Measurements from ENCODE around the gene NEK6. TPM values are rescaled to one million over a fixed set of nuclear protein-coding genes. Genes with fewer than 3 reads are reported as not detected.

NEK6 gene
- total RNA-seq, 4 donors from 2014 or later, result 25.3 to 53.1 (median 43.3) TPM

DNA sequence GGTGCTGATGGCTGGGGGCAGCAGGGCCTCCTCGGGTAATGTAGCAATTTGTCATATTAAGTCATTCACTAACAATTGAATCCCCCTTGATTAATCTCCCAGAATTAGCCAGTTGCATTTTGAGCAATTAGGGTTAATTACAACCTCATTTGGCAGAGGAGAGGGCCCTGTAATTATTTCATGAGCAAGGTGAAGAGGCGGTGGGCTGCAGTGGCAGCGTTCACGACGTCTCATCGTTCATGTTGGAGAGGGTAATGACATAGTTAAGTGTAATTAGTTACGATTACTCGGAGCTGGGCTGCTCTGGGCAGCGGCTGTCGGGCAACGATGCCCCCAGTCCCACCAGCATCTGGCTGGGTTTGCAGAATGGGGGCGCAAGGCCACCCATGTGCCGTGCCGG lies 46.0 kb downstream of the NEK6 start:
- peaks cover 0 to 40% (median 0%) of the 10 kb centered on the region in 3 donors for H3K36me3 ChIP-seq
- TF ChIP-seq EP300 (IDR thresholded peaks at IDR 0.05) (no peak), POLR2A (IDR thresholded peaks at IDR 0.05) (no peak)
- TF ChIP-seq, protein P1, sequence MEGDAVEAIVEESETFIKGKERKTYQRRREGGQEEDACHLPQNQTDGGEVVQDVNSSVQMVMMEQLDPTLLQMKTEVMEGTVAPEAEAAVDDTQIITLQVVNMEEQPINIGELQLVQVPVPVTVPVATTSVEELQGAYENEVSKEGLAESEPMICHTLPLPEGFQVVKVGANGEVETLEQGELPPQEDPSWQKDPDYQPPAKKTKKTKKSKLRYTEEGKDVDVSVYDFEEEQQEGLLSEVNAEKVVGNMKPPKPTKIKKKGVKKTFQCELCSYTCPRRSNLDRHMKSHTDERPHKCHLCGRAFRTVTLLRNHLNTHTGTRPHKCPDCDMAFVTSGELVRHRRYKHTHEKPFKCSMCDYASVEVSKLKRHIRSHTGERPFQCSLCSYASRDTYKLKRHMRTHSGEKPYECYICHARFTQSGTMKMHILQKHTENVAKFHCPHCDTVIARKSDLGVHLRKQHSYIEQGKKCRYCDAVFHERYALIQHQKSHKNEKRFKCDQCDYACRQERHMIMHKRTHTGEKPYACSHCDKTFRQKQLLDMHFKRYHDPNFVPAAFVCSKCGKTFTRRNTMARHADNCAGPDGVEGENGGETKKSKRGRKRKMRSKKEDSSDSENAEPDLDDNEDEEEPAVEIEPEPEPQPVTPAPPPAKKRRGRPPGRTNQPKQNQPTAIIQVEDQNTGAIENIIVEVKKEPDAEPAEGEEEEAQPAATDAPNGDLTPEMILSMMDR (IDR thresholded peaks at IDR 0.05), result no peak
- H3K4me3 ChIP-seq, result no peak overlapping the region
- H3K27ac ChIP-seq, result peak overlapping the region in 2 of 4 donors; percentile 46 to 97
- H3K9me3 ChIP-seq, result no peaks in the 10 kb centered on the region
- H3K27me3 ChIP-seq, result no peaks in the 10 kb centered on the region
- 69 to 77% methylated on average over 14 of the region's 14 CpGs for WGBS, 2 donors
- DNase-seq (ENCODE audit: low spot score in 2 of 2), result no peak
- peaks cover 0 to 85% (median 26%) of the 10 kb centered on the region in 4 donors for H3K4me1 ChIP-seq

DNA sequence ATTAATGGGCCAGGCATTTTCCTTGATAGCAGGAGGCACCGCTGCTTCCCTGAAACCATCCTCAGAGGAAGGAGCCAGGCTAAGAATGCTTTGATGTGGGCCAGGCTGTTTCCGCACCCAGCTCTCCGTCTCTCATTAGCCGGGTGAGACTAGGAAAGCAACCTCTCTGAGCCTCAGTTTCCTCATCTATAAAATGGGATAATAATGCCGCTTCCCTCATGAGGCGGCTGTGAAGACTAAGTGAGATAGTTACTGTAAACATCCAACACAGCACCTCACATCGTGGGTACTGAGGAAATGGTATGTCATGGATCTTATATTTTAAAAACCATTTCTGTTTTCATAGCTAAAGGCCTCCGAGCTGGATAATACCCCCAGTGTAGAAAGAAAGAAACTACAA lies 46.5 kb downstream of the NEK6 start:
- Histone ChIP-seq H3K4me3 (no peak overlapping the region), H3K9me3 (no peaks in the 10 kb centered on the region), H3K4me1 (peaks cover 0 to 85% (median 22%) of the 10 kb centered on the region in 4 donors), H3K36me3 (peaks cover 0 to 40% (median 0%) of the 10 kb centered on the region in 3 donors), H3K27me3 (no peaks in the 10 kb centered on the region), H3K27ac (peak overlapping the region in 2 of 4 donors; percentile 46 to 97)
- 85 to 91% methylated on average over 8 of the region's 8 CpGs for whole genome bisulfite sequencing, 2 donors
- no peak for DNase-seq (ENCODE audit: low spot score in 2 of 2)
- TF ChIP-seq EP300 (IDR thresholded peaks at IDR 0.05) (no peak), POLR2A (IDR thresholded peaks at IDR 0.05) (no peak)
- TF ChIP-seq, protein P1 (IDR thresholded peaks at IDR 0.05), result no peak

DNA sequence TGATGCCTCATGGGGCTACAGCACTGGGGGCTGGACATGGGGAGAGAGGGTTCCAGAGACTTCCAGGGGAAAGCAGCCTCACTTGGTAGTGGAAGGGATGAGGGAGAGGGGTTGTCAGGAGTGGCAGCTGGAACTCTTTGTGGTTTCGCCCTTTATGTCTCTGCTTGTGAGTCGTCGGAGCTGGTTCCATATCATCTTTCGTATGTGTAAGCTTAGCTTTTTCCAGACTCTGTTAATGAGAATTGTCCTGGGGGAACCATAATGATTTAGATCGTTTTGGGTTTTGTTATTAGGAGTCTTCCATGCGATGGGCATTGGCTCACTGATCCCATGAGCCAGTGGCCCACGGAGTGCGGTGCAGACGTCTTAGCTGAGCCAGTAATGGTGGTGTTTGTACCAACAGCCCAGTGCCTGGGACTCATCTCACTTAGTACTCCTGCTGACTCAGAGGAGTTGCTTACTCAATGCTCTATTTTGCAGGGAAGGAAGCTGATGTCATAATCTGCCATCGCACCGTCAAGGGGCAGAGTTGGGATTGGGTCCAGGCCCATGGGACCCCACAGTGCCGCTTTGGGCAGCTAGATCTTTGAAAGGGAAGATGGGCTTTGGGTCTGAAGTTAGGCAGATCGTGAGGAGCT lies 48.5 kb downstream of the NEK6 start:
- 65 to 67% methylated on average over 13 of the region's 13 CpGs for WGBS, 2 donors
- H3K9me3 ChIP-seq, result no peaks in the 10 kb centered on the region
- peaks cover 0 to 69% (median 14%) of the 10 kb centered on the region in 4 donors for H3K4me1 ChIP-seq
- no peak overlapping the region for H3K4me3 ChIP-seq
- DNase-seq (ENCODE audit: low spot score in 2 of 2), result no peak
- TF ChIP-seq, protein P1 (IDR thresholded peaks at IDR 0.05), result no peak
- TF ChIP-seq POLR2A (IDR thresholded peaks at IDR 0.05), result no peak
- no peak for TF ChIP-seq EP300 (IDR thresholded peaks at IDR 0.05)
- H3K36me3 ChIP-seq, result peaks cover 0 to 49% (median 0%) of the 10 kb centered on the region in 3 donors
- peak overlapping the region; percentile 25 to 97 (median 74) for H3K27ac ChIP-seq
- no peaks in the 10 kb centered on the region for H3K27me3 ChIP-seq

DNA sequence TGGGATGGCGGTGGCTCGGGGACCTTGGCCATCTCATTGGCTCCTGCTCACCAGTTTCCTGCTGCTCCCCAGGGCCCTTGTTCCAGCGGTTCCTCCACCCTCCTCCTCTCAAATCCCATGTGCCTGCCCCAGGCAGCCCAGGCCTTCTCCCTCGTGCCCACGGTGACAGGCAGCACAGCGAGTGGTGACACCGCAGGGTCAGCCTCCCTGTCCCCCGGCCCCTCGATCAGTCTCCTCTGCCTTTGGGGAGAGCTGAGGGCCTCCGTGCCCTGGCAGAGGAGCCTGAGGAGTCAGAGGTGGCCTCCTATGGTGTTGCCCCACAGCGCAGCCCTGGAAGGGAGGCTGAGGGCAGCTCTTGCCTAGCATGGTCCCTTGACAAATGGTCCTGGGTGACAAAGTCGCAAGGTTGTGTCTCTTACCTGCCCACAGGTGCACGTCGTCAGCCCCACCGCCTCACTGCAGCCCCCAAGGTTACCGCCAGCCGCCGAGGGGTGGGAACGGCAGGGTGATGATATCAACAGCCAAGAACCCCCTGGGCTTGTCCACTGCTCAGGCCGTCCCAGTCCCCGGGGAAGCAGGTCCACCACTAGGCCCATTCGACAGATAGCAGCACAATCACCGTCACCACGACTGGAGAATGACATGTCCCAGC lies 49.8 kb downstream of the NEK6 start:
- peaks cover 0 to 51% (median 0%) of the 10 kb centered on the region in 3 donors for H3K36me3 ChIP-seq
- DNase-seq (ENCODE audit: low spot score in 2 of 2), result no peak
- no peaks in the 10 kb centered on the region for H3K9me3 ChIP-seq
- peaks cover 0 to 59% (median 14%) of the 10 kb centered on the region in 4 donors for H3K4me1 ChIP-seq
- no peak overlapping the region for H3K4me3 ChIP-seq
- TF ChIP-seq EP300 (IDR thresholded peaks at IDR 0.05) (no peak), POLR2A (IDR thresholded peaks at IDR 0.05) (no peak)
- TF ChIP-seq, protein P1 (IDR thresholded peaks at IDR 0.05), result no peak
- 77 to 78% methylated on average over 21 to 24 of the region's 24 CpGs for WGBS, 2 donors
- H3K27me3 ChIP-seq, result no peaks in the 10 kb centered on the region
- peak overlapping the region in 3 of 4 donors; percentile 50 to 97 (median 89) for H3K27ac ChIP-seq

Measured in tibial nerve (tissue), 4 donors.